Neuronal stem cell (in vitro differentiated cells): Measurements from ENCODE around the gene TBXAS1.

Experiments
- DNase-seq: peaks from one replicate; pipeline ENCODE4 v3.0.0-alpha.2; 2013; ENCODE audit warnings: low spot score
- H2AFZ ChIP-seq: one replicate; pipeline ENCODE4 v1.6.1; 2013; ENCODE audit warnings: mild to moderate bottlenecking, low read length, inconsistent platforms
- H2AK5ac ChIP-seq: 2 replicates; pipeline ENCODE4 v1.6.1; 2013; ENCODE audit warnings: low read depth, mild to moderate bottlenecking, inconsistent platforms, low read length, moderate library complexity, mixed read lengths
- H2BK120ac ChIP-seq: 2 replicates; pipeline ENCODE4 v1.6.1; 2013; ENCODE audit warnings: low read depth, mild to moderate bottlenecking, inconsistent platforms, low read length, moderate library complexity, mixed read lengths
- H2BK12ac ChIP-seq: one replicate; pipeline ENCODE4 v1.6.1; 2013; ENCODE audit warnings: low read length, inconsistent platforms
- H2BK15ac ChIP-seq: 2 replicates; pipeline ENCODE4 v1.6.1; 2013; ENCODE audit warnings: mild to moderate bottlenecking, low read length, inconsistent platforms, mixed read lengths
- H2BK5ac ChIP-seq: one replicate; pipeline ENCODE4 v1.6.1; 2013; ENCODE audit warnings: inconsistent platforms, mild to moderate bottlenecking, low read length, moderate library complexity
- H3K14ac ChIP-seq: one replicate; pipeline ENCODE4 v1.6.1; 2013; ENCODE audit warnings: low read length, inconsistent platforms
- H3K18ac ChIP-seq: 2 replicates; pipeline ENCODE4 v1.6.1; 2013; ENCODE audit warnings: low read length, inconsistent platforms
- H3K23ac ChIP-seq: 2 replicates; pipeline ENCODE4 v1.6.1; 2013; ENCODE audit warnings: low read depth, mild to moderate bottlenecking, mixed read lengths, low read length, inconsistent platforms; ENCODE audit not compliant: poor library complexity
- H3K27ac ChIP-seq: replicated peaks from 3 replicates; pipeline ENCODE4 v1.5.1; 2013; ENCODE audit warnings: low read length, inconsistent platforms
- H3K27me3 ChIP-seq, 3 experiments: 2 replicates each; pipeline ENCODE4 v1.6.1; 2013; ENCODE audit warnings: low read length in 3 of 3, mild to moderate bottlenecking in 2 of 3, inconsistent platforms in 1 of 3, low read depth in 1 of 3, mixed read lengths in 1 of 3, moderate library complexity in 1 of 3; ENCODE audit not compliant: control insufficient read depth in 3 of 3, insufficient read depth in 3 of 3
- H3K36me3 ChIP-seq, 2 donors: replicated peaks in 1 of 2; 2 replicates each; pipeline ENCODE4 v1.6.1; 2013; ENCODE audit warnings: low read length in 2 of 2; ENCODE audit not compliant: control insufficient read depth in 2 of 2, insufficient read depth in 2 of 2
- H3K4ac ChIP-seq: 2 replicates; pipeline ENCODE4 v1.6.1; 2013; ENCODE audit warnings: inconsistent platforms, mild to moderate bottlenecking, low read length, moderate library complexity
- H3K4me1 ChIP-seq, 2 donors: 1 replicate in 1 of 2; 2 replicates in 1 of 2; pipeline ENCODE4 v1.6.1; 2013; ENCODE audit warnings: low read length in 2 of 2, low read depth in 1 of 2; ENCODE audit not compliant: control insufficient read depth in 2 of 2, insufficient read depth in 1 of 2
- H3K4me2 ChIP-seq: one replicate; pipeline ENCODE4 v1.6.1; 2013; ENCODE audit warnings: mild to moderate bottlenecking, low read length, inconsistent platforms; ENCODE audit not compliant: insufficient read depth, poor library complexity, severe bottlenecking
- H3K4me3 ChIP-seq, 2 donors: 2 replicates each; pipeline ENCODE4 v1.5.1; 2013; ENCODE audit warnings: low read length in 2 of 2, mild to moderate bottlenecking in 2 of 2, inconsistent platforms in 1 of 2, moderate library complexity in 1 of 2
- H3K79me1 ChIP-seq: one replicate; pipeline ENCODE4 v1.6.1; 2013; ENCODE audit warnings: low read depth, mild to moderate bottlenecking, inconsistent platforms, low read length, moderate library complexity
- H3K9ac ChIP-seq: one replicate; pipeline ENCODE4 v1.6.1; 2013; ENCODE audit warnings: mild to moderate bottlenecking, low read depth, low read length, inconsistent platforms; ENCODE audit not compliant: poor library complexity
- H3K9me3 ChIP-seq, 2 donors: replicated peaks in 1 of 2; 2 replicates each; pipeline versions ENCODE3 to v1.6.1; 2013; ENCODE audit warnings: low read length in 2 of 2, mild to moderate bottlenecking in 2 of 2, inconsistent platforms in 1 of 2, low read depth in 1 of 2, mixed read lengths in 1 of 2, moderate library complexity in 1 of 2; ENCODE audit not compliant: control insufficient read depth in 2 of 2, insufficient read depth in 1 of 2
- H4K8ac ChIP-seq: one replicate; pipeline ENCODE4 v1.6.1; 2013; ENCODE audit warnings: low read depth, mild to moderate bottlenecking, inconsistent platforms, low read length, moderate library complexity
- H4K91ac ChIP-seq: one replicate; pipeline ENCODE4 v1.6.1; 2013; ENCODE audit warnings: low read length, low read depth, mild to moderate bottlenecking, inconsistent platforms; ENCODE audit not compliant: poor library complexity
- WGBS, 2 donors: extraction: QIAGEN DNeasy Blood & Tissue Kit; methylation state at CpG; one replicate each; pipeline ENCODE4 v1.1.7; 2013; ENCODE audit warnings: missing lambda C conversion rate in 2 of 2, mixed read lengths in 1 of 2; ENCODE audit not compliant: insufficient read length in 2 of 2, insufficient replicate concordance in 1 of 2; ENCODE audit errors: extremely low coverage in 2 of 2; 5-methylcytosine and 5-hydroxymethylcytosine counted together

TBXAS1 gene

DNA sequence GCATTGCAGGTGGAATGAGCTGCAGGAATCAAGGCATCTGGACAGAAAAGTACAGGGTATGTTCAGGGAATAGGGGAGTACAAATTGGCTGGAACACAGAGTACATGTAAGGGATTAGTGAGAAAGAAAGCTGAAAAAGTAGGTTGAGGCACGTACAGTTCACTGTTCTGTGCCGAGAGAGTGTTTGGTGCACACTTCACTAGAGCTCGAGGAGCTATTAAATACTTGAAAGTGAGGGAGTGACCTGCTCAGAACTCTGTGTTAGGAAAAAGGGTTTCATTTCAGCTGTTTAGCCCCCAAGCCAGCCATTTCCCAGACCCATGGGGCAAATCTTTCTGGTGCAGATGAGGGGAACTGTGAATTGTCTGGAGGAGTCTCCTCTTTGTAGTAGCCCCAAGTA lies 115.2 kb downstream of the TBXAS1 start:
- H3K4me1 ChIP-seq, result no peaks in the 10 kb centered on the region
- H2BK5ac ChIP-seq, result no peak overlapping the region
- H3K27ac ChIP-seq, result no peak overlapping the region
- H3K4me3 ChIP-seq, result no peak overlapping the region
- no peak overlapping the region for H3K4ac ChIP-seq
- no peak overlapping the region for H2AFZ ChIP-seq
- no peak overlapping the region for H3K14ac ChIP-seq
- H2BK12ac ChIP-seq, result no peak overlapping the region
- H3K18ac ChIP-seq, result no peak overlapping the region
- no peaks in the 10 kb centered on the region for H3K79me1 ChIP-seq
- WGBS, 2 donors, result no CpG with 5 or more reads among the region's 3 CpGs
- peaks cover 0 to 3% (median 0%) of the 10 kb centered on the region in 3 experiments for H3K27me3 ChIP-seq
- H3K9ac ChIP-seq, result no peak overlapping the region
- no peak overlapping the region for H4K8ac ChIP-seq
- H2AK5ac ChIP-seq, result no peak overlapping the region
- no peak overlapping the region for H4K91ac ChIP-seq
- peaks cover 0 to 4% of the 10 kb centered on the region in 2 donors for H3K9me3 ChIP-seq
- H2BK120ac ChIP-seq, result no peak overlapping the region
- no peak overlapping the region for H3K4me2 ChIP-seq
- no peak overlapping the region for H3K23ac ChIP-seq
- no peaks in the 10 kb centered on the region for H3K36me3 ChIP-seq
- no peak overlapping the region for H2BK15ac ChIP-seq
- no peak for DNase-seq

- Histone ChIP-seq H2AK5ac (no peak overlapping the region), H3K4me3 (no peak overlapping the region), H3K4me2 (no peak overlapping the region), H3K27me3 (peaks cover 0 to 3% (median 0%) of the 10 kb centered on the region in 3 experiments), H3K4me1 (no peaks in the 10 kb centered on the region), H2BK5ac (no peak overlapping the region), H3K79me1 (no peaks in the 10 kb centered on the region), H3K14ac (no peak overlapping the region), H2BK15ac (no peak overlapping the region), H2BK12ac (no peak overlapping the region), H4K8ac (no peak overlapping the region), H3K4ac (no peak overlapping the region), H3K27ac (no peak overlapping the region), H3K18ac (no peak overlapping the region), H3K23ac (no peak overlapping the region), H3K36me3 (no peaks in the 10 kb centered on the region), H2AFZ (no peak overlapping the region), H4K91ac (no peak overlapping the region), H3K9ac (no peak overlapping the region), H2BK120ac (no peak overlapping the region), H3K9me3 (peaks cover 0 to 4% of the 10 kb centered on the region in 2 donors)
- WGBS, 2 donors, result no CpG with 5 or more reads among the region's 2 CpGs
- no peak for DNase-seq
Observed at GRCh38 chr7:139946533-139946932, 117.5 kb downstream of the TBXAS1 start.

GRCh38 chr7:139947021-139947420 lies 118.0 kb downstream of the TBXAS1 start:
- H3K36me3 ChIP-seq, result no peaks in the 10 kb centered on the region
- no peak overlapping the region for H2AK5ac ChIP-seq
- no peak overlapping the region for H4K91ac ChIP-seq
- H3K27me3 ChIP-seq, result peaks cover 0 to 3% (median 0%) of the 10 kb centered on the region in 3 experiments
- H3K18ac ChIP-seq, result no peak overlapping the region
- no peak overlapping the region for H2AFZ ChIP-seq
- H3K9ac ChIP-seq, result no peak overlapping the region
- H3K4me2 ChIP-seq, result no peak overlapping the region
- DNase-seq, result no peak
- no peak overlapping the region for H2BK12ac ChIP-seq
- no peak overlapping the region for H3K4ac ChIP-seq
- H3K9me3 ChIP-seq, result peaks cover 0 to 4% of the 10 kb centered on the region in 2 donors
- WGBS, 2 donors, result no CpG with 5 or more reads among the region's 3 CpGs
- H2BK15ac ChIP-seq, result no peak overlapping the region
- H2BK5ac ChIP-seq, result no peak overlapping the region
- no peak overlapping the region for H4K8ac ChIP-seq
- no peaks in the 10 kb centered on the region for H3K4me1 ChIP-seq
- H2BK120ac ChIP-seq, result no peak overlapping the region
- H3K14ac ChIP-seq, result no peak overlapping the region
- H3K27ac ChIP-seq, result no peak overlapping the region
- no peaks in the 10 kb centered on the region for H3K79me1 ChIP-seq
- H3K23ac ChIP-seq, result no peak overlapping the region
- H3K4me3 ChIP-seq, result no peak overlapping the region

- Histone ChIP-seq H4K8ac (no peak overlapping the region), H2BK12ac (no peak overlapping the region), H4K91ac (no peak overlapping the region), H3K4me3 (no peak overlapping the region), H3K4me2 (no peak overlapping the region), H2AFZ (no peak overlapping the region), H3K18ac (no peak overlapping the region), H2BK120ac (no peak overlapping the region), H3K27me3 (peaks cover 0 to 5% (median 0%) of the 10 kb centered on the region in 3 experiments), H3K4me1 (no peaks in the 10 kb centered on the region), H3K9ac (no peak overlapping the region), H2AK5ac (no peak overlapping the region), H3K79me1 (no peaks in the 10 kb centered on the region), H3K36me3 (no peaks in the 10 kb centered on the region), H3K23ac (no peak overlapping the region), H2BK5ac (no peak overlapping the region), H2BK15ac (no peak overlapping the region), H3K14ac (no peak overlapping the region), H3K9me3 (peaks cover 0 to 4% of the 10 kb centered on the region in 2 donors), H3K27ac (no peak overlapping the region), H3K4ac (no peak overlapping the region)
- WGBS, 2 donors, result no CpG with 5 or more reads among the region's 2 CpGs
- no peak for DNase-seq
Observed at GRCh38 chr7:139948167-139948566, 119.1 kb downstream of the TBXAS1 start.
